Articular chondrocyte of knee joint (primary cell): Measurements from ENCODE around the gene SPP1. TPM values are rescaled to one million over a fixed set of nuclear protein-coding genes. Genes with fewer than 3 reads are reported as not detected.

Source experiments
- small RNA-seq: library from RNA; depleted of rRNA; stranded (forward); fragments of <200 nt; gene quantifications from one replicate; pipeline ENCODE3, GENCODE V24; 2012
- total RNA-seq: library from RNA; depleted of rRNA; stranded (reverse); fragments of >200 nt; gene quantifications from 2 replicates; pipeline ENCODE4 v1.2.3, GENCODE V29; 2012

SPP1 gene
- total RNA-seq: 0.32 and 0.39 TPM in 2 replicates

DNA sequence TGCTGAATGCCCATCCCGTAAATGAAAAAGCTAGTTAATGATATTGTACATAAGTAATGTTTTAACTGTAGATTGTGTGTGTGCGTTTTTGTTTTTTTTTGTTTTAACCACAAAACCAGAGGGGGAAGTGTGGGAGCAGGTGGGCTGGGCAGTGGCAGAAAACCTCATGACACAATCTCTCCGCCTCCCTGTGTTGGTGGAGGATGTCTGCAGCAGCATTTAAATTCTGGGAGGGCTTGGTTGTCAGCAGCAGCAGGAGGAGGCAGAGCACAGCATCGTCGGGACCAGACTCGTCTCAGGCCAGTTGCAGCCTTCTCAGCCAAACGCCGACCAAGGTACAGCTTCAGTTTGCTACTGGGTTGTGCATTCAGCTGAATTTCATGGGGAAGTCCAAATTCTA lies at the start of gene SPP1:
TSS of gene SPP1 (plus strand) at position 249 of the 400 bp plus-strand sequence. CDS start 1,182 bp downstream, outside the sequence.

DNA sequence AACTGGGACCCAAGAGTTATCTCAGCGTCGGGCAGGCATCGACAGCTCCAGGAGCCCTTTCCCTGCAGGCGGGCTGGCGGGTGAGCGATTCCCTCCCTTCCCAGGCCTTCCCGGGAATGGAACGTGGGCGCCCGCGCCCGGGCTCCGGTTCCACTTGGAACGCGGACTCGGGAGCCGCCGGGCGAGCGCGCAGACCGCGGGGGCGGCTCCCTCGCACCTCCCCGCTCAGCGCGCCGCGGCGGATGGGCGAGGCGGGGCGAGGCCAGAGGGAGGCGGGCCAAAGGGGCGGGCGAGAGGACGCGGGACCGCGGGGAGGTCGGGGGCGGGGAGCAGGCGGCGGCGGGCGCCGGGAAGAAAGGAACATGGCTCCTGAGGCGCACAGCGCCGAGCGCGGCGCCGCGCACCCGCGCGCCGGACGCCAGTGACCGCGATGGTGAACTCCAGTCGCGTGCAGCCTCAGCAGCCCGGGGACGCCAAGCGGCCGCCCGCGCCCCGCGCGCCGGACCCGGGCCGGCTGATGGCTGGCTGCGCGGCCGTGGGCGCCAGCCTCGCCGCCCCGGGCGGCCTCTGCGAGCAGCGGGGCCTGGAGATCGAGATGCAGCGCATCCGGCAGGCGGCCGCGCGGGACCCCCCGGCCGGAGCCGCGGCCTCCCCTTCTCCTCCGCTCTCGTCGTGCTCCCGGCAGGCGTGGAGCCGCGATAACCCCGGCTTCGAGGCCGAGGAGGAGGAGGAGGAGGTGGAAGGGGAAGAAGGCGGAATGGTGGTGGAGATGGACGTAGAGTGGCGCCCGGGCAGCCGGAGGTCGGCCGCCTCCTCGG lies 32.0 kb downstream of the SPP1 start, which contains the start of gene PKD2:
TSS of gene PKD2 (plus strand) at position 332 of the 818 bp plus-strand sequence. CDS start at position 431, 99 bp downstream.

Small RNA genes within 50 kb of the gene (small RNA-seq; reads per million reads assigned to genes)
- gene RNU1-36P: not detected

Other genes starting within 250 kb of the SPP1 start
- 0.22 TPM in 1 of 2 replicates, not detected in the other for gene IBSP, start 176.2 kb upstream of the SPP1 start, total RNA-seq
- gene MEPE, start 142.7 kb upstream of the SPP1 start, total RNA-seq: not detected in 2 replicates
- gene PKD2, start 31.9 kb downstream of the SPP1 start, total RNA-seq: 60.5 and 73.9 TPM in 2 replicates
- 0.39 and 0.65 TPM in 2 replicates for gene ABCG2, start 182.9 kb downstream of the SPP1 start, total RNA-seq